OCI-LY1 (cell line): ENCODE measurements around the gene SLC22A7.

Experiments
- H2AFZ ChIP-seq: fragments of 200-600 bp; sonication (generic), shearing (Covaris generic); 2 replicates; pipeline ENCODE4 v1.6.0; 2014; ENCODE audit warnings: antibody characterized with exemption, mild to moderate bottlenecking, low read length
- H3F3A ChIP-seq: fragments of 200-600 bp; sonication (generic), shearing (Covaris generic); 2 replicates; pipeline ENCODE4 v1.6.0; 2014; ENCODE audit warnings: mild to moderate bottlenecking, antibody characterized with exemption, low read length, moderate library complexity; ENCODE audit not compliant: insufficient read depth
- H3K27ac ChIP-seq: fragments of 200-600 bp; sonication (generic); 2 replicates; pipeline ENCODE4 v1.5.1; 2014; ENCODE audit warnings: low read length, mixed run types, mild to moderate bottlenecking, low read depth; ENCODE audit not compliant: poor library complexity, severe bottlenecking
- H3K27me3 ChIP-seq: fragments of 200-600 bp; sonication (generic); 2 replicates; pipeline ENCODE4 v1.6.0; 2014; ENCODE audit warnings: antibody characterized with exemption, mild to moderate bottlenecking, low read length, moderate library complexity; ENCODE audit not compliant: insufficient read depth
- H3K36me3 ChIP-seq: fragments of 200-600 bp; sonication (generic); 2 replicates; pipeline ENCODE4 v1.6.1; 2014; ENCODE audit warnings: mild to moderate bottlenecking, antibody characterized with exemption, low read length, moderate library complexity, mixed read lengths; ENCODE audit not compliant: insufficient read depth
- H3K4me1 ChIP-seq: fragments of 200-600 bp; sonication (generic); 2 replicates; pipeline ENCODE4 v1.5.1; 2014; ENCODE audit warnings: mild to moderate bottlenecking, low read length, moderate library complexity; ENCODE audit not compliant: insufficient read depth, severe bottlenecking
- H3K4me2 ChIP-seq: fragments of 200-600 bp; sonication (generic), shearing (Covaris generic); 2 replicates; pipeline ENCODE4 v1.6.1; 2014; ENCODE audit warnings: low read length
- H3K4me3 ChIP-seq: fragments of 200-600 bp; sonication (generic); 2 replicates; pipeline ENCODE4 v1.5.1; 2014; ENCODE audit warnings: low read length, low read depth, mild to moderate bottlenecking, mixed read lengths; ENCODE audit not compliant: poor library complexity, severe bottlenecking
- H3K79me2 ChIP-seq: fragments of 200-600 bp; shearing (Covaris generic); 2 replicates; pipeline ENCODE4 v1.6.1; 2016; ENCODE audit warnings: mixed run types, low read length, mixed read lengths; ENCODE audit not compliant: insufficient read depth
- H3K9ac ChIP-seq: fragments of 200-600 bp; sonication (generic), shearing (Covaris generic); 2 replicates; pipeline ENCODE4 v1.6.1; 2014; ENCODE audit warnings: mild to moderate bottlenecking, low read length, mixed read lengths
- H3K9me2 ChIP-seq: fragments of 200-600 bp; sonication (generic), shearing (Covaris generic); 2 replicates; pipeline ENCODE4 v1.6.1; 2014; ENCODE audit warnings: low read depth, mild to moderate bottlenecking, low read length, mixed read lengths
- H3K9me3 ChIP-seq: fragments of 200-600 bp; shearing (Covaris generic); 2 replicates; pipeline ENCODE4 v1.6.1; 2014; ENCODE audit warnings: low read length, mixed read lengths
- H4K20me1 ChIP-seq: fragments of 200-600 bp; sonication (generic), shearing (Covaris generic); 2 replicates; pipeline ENCODE4 v1.6.0; 2016; ENCODE audit warnings: mild to moderate bottlenecking, low read length; ENCODE audit not compliant: insufficient read depth
- EZH2 ChIP-seq: fragments of 200-600 bp; sonication (generic), shearing (Covaris generic); IDR thresholded peaks from 2 replicates; pipeline ENCODE4 v1.8.0; 2017; ENCODE audit warnings: borderline replicate concordance, mixed run types, mild to moderate bottlenecking, antibody characterized with exemption, low read length, moderate library complexity, mixed read lengths
- TF ChIP-seq, protein P1 (sequence below): fragments of 200-600 bp; sonication (generic), shearing (Covaris generic); IDR thresholded peaks from 2 replicates; pipeline ENCODE4 v1.5.1; 2017; ENCODE audit warnings: mild to moderate bottlenecking, antibody characterized with exemption, low read length, moderate library complexity, mixed read lengths

SLC22A7 gene

DNA sequence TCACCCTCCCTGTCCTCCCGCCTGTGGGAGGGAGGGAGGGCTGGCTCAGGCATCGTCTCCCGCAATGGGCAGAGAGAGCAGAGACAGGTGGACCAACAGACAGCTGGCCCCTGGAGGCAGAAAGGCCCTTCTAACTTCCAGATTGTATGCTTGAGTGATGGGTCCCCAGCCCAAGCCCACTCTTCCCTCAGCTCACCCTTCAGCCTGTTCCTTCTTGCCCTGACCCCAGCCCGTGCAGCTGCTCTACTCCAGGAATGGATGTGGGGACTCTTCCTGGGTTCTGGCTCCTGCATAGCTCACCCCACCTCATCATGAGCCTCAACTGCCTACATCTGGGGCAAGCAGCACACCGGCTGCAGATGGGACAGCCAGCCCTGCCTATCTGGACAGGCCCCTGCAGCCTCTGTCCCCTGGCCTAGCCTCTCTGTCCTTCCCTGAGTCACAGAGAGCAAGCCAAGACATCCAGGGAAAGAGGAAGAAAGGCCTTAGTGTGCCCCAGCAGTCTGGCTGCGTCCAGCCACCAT lies 11.5 kb upstream of the SLC22A7 start:
- no peaks in the 10 kb centered on the region for H4K20me1 ChIP-seq
- no peak overlapping the region for H3K9ac ChIP-seq
- no peaks in the 10 kb centered on the region for H3K9me2 ChIP-seq
- no peaks in the 10 kb centered on the region for H3K9me3 ChIP-seq
- no peak overlapping the region for H3K4me3 ChIP-seq
- no peaks in the 10 kb centered on the region for H3K4me1 ChIP-seq
- H3K27me3 ChIP-seq, result no peaks in the 10 kb centered on the region
- no peaks in the 10 kb centered on the region for H3K36me3 ChIP-seq
- no peak overlapping the region for H3K4me2 ChIP-seq
- no peaks in the 10 kb centered on the region for H3K79me2 ChIP-seq
- H3K27ac ChIP-seq, result no peak overlapping the region
- TF ChIP-seq, protein P1, sequence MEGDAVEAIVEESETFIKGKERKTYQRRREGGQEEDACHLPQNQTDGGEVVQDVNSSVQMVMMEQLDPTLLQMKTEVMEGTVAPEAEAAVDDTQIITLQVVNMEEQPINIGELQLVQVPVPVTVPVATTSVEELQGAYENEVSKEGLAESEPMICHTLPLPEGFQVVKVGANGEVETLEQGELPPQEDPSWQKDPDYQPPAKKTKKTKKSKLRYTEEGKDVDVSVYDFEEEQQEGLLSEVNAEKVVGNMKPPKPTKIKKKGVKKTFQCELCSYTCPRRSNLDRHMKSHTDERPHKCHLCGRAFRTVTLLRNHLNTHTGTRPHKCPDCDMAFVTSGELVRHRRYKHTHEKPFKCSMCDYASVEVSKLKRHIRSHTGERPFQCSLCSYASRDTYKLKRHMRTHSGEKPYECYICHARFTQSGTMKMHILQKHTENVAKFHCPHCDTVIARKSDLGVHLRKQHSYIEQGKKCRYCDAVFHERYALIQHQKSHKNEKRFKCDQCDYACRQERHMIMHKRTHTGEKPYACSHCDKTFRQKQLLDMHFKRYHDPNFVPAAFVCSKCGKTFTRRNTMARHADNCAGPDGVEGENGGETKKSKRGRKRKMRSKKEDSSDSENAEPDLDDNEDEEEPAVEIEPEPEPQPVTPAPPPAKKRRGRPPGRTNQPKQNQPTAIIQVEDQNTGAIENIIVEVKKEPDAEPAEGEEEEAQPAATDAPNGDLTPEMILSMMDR, result no peak
- no peak for TF ChIP-seq EZH2
- no peak overlapping the region for H2AFZ ChIP-seq
- H3F3A ChIP-seq, result no peaks in the 10 kb centered on the region

DNA sequence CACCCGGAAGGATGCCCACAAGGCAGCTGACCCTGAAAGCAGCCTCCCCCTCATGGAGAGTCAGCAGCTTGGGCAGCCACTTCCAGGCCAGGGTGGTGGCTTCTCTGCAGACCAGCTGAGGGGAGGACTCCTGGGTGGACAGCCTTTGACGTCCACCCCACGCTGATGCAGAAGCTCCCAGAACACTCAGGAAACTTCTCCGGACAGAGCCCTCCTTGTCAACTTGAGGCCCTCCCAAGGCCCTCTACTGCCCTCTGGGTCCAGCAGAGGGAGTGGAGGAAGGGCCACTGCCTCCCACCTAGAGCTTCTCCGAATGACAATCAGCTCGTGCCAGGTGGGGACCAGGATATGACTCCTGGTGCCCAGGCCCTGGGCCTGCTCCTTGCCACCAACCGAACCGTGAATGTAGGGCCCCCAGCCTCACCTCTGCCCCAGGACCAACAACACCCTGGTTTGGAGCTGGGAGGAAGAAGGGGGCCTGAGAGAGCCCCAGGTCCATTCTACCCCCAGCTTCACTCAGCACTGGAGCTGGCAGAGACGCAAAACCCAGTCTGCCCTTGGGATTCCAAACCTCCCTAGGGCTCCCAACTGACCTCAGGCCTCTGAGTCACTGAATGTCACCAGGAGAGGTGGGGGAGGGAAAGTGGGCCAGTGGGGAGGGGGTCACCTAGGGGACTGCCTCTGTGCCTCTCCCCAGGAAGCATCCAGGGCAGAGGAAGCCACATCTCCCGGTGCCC lies 10.9 kb upstream of the SLC22A7 start:
- H3K4me3 ChIP-seq, result no peak overlapping the region
- TF ChIP-seq, protein P1, result no peak
- no peak for TF ChIP-seq EZH2
- H3K36me3 ChIP-seq, result no peaks in the 10 kb centered on the region
- no peak overlapping the region for H3K27ac ChIP-seq
- H3K27me3 ChIP-seq, result no peaks in the 10 kb centered on the region
- H3K4me2 ChIP-seq, result no peak overlapping the region
- H3K9ac ChIP-seq, result no peak overlapping the region
- no peaks in the 10 kb centered on the region for H3K4me1 ChIP-seq
- no peaks in the 10 kb centered on the region for H3K9me3 ChIP-seq
- H2AFZ ChIP-seq, result no peak overlapping the region
- H4K20me1 ChIP-seq, result no peaks in the 10 kb centered on the region
- H3K79me2 ChIP-seq, result no peaks in the 10 kb centered on the region
- no peaks in the 10 kb centered on the region for H3K9me2 ChIP-seq
- no peaks in the 10 kb centered on the region for H3F3A ChIP-seq

DNA sequence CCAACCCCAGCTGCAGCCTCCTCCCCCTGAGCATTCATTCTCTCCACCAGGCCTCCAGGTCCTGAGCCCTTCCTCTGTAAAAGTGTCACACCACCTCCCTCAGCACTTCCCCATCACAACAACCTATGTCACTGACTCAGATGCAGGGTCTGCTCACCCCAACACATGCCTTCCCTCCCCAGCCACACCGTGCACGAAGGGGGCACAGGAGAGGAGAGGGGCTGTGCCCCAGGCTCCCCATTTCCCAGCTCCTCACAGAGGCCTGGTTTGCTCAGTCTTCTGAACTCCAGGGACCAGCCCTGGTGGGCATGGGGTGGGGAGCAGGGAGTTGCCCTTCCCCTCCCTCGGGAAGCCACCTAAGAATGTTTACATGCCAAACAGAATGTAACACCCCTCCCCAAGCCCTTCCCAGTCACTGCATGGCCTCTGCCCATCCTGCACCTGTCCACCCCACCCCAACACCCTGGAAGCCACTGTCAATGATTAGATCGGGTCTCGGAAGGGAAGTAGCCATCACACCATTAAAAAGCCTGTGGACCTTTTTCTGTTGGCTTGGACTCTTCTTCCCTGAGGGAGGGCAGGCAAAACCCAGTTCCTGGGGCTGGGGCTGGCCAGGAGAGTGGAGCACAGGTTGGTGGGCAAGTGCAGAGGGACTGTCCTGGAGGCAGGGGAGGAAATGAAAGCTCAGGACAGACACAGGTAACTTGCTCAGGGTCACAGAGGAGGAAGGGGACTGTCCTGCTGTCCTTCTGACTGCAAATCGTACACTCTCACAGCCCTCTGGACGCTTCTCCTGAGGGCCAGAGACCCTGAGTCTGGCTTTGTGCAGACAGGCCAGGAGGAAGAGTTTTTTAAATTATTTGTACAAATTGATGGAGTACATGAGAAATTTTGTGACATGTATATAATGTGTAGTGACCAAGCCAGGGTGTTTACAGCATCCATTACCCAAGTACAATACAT lies 10.1 kb upstream of the SLC22A7 start:
- H3K9me3 ChIP-seq, result no peaks in the 10 kb centered on the region
- H3K27ac ChIP-seq, result no peak overlapping the region
- no peaks in the 10 kb centered on the region for H3K79me2 ChIP-seq
- H3K27me3 ChIP-seq, result no peaks in the 10 kb centered on the region
- no peaks in the 10 kb centered on the region for H3K36me3 ChIP-seq
- no peak overlapping the region for H2AFZ ChIP-seq
- no peaks in the 10 kb centered on the region for H3F3A ChIP-seq
- H3K9me2 ChIP-seq, result no peaks in the 10 kb centered on the region
- H4K20me1 ChIP-seq, result no peaks in the 10 kb centered on the region
- no peak overlapping the region for H3K4me2 ChIP-seq
- H3K4me3 ChIP-seq, result no peak overlapping the region
- H3K9ac ChIP-seq, result no peak overlapping the region
- TF ChIP-seq, protein P1, result no peak
- no peak for TF ChIP-seq EZH2
- H3K4me1 ChIP-seq, result no peaks in the 10 kb centered on the region
